Suprapubic skin (tissue), 4 donors: ENCODE results near the gene LRRC45. TPM values are rescaled to one million over a fixed set of nuclear protein-coding genes. Genes with fewer than 3 reads are reported as not detected.

Experiments
- DNase-seq, 2 donors: peaks; one replicate each; pipeline ENCODE4 v3.0.0-alpha.2; 2019; ENCODE audit warnings: low spot score in 2 of 2
- H3K27ac ChIP-seq: fragments of 200-600 bp; sonication (generic); one replicate; pipeline ENCODE4 v1.5.1; 2019
- H3K27me3 ChIP-seq: fragments of 200-600 bp; sonication (generic); one replicate; pipeline ENCODE4 v1.5.1; 2019
- H3K36me3 ChIP-seq: fragments of 200-600 bp; sonication (generic); one replicate; pipeline ENCODE4 v1.5.1; 2019
- H3K4me1 ChIP-seq: fragments of 200-600 bp; sonication (generic); one replicate; pipeline ENCODE4 v1.5.1; 2019
- H3K4me3 ChIP-seq: fragments of 200-600 bp; sonication (generic); one replicate; pipeline ENCODE4 v1.5.1; 2019; ENCODE audit warnings: mild to moderate bottlenecking
- H3K9me3 ChIP-seq: fragments of 200-600 bp; sonication (generic); one replicate; pipeline ENCODE4 v1.5.1; 2019
- EP300 ChIP-seq: sonication (generic); formaldehyde crosslinking; IDR thresholded peaks from one replicate; pipeline ENCODE4 v1.6.1; 2017; ENCODE audit warnings: antibody characterized with exemption
- POLR2A ChIP-seq, 2 donors: fragments of 450-650 bp; IDR thresholded peaks; one replicate each; pipeline ENCODE4 v1.6.1; 2017; ENCODE audit warnings: antibody characterized with exemption in 2 of 2, mild to moderate bottlenecking in 2 of 2, moderate library complexity in 2 of 2
- POLR2AphosphoS5 ChIP-seq, 3 donors: sonication (generic); formaldehyde crosslinking; IDR thresholded peaks; one replicate each; pipeline ENCODE4 v1.6.1; 2017; ENCODE audit warnings: antibody characterized with exemption in 3 of 3
- WGBS: methylation state at CpG from one replicate; pipeline ENCODE4 v1.1.5; 2018; 5-methylcytosine and 5-hydroxymethylcytosine counted together
- total RNA-seq, 4 donors: library from RNA; depleted of rRNA; stranded (reverse); fragments of >200 nt; gene quantifications; one replicate each; pipeline ENCODE4 v1.1.0, GENCODE V29; 2016
- TF ChIP-seq, protein P1 (sequence below), 2 donors: fragments of 200-600 bp in 1 of 2; fragments of 450-650 bp in 1 of 2; sonication (generic) in 1 of 2; IDR thresholded peaks; one replicate each; pipeline ENCODE4 v1.5.1; 2016 to 2019; ENCODE audit warnings: antibody characterized with exemption in 2 of 2, mild to moderate bottlenecking in 1 of 2, moderate library complexity in 1 of 2

Gene LRRC45
- total RNA-seq, 4 donors from 2014 or later = 14.1 to 18.7 (median 15.4) TPM

DNA sequence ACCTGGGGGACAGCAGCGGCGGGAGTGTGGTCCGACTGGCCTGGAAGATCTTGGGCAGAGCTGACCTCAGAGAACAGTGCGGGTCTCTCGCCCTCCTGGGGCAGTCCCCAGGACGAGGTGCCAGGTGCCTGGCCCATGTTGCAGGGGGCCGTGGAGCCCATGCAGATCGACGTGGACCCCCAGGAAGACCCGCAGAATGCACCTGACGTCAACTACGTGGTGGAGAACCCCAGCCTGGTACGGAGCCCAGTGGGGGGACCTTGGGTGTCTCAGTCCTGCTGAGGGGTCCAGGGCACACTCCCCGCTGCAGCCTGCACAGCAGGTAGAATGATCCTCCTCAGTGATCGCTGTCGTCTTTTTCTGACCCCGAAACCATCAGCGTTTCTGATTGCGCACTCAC, 30.0 kb downstream of the LRRC45 start:
- no peak for TF ChIP-seq POLR2AphosphoS5 (IDR thresholded peaks at IDR 0.05)
- TF ChIP-seq EP300 = no peak
- TF ChIP-seq POLR2A (IDR thresholded peaks at IDR 0.05) = no peak
- TF ChIP-seq, protein P1, sequence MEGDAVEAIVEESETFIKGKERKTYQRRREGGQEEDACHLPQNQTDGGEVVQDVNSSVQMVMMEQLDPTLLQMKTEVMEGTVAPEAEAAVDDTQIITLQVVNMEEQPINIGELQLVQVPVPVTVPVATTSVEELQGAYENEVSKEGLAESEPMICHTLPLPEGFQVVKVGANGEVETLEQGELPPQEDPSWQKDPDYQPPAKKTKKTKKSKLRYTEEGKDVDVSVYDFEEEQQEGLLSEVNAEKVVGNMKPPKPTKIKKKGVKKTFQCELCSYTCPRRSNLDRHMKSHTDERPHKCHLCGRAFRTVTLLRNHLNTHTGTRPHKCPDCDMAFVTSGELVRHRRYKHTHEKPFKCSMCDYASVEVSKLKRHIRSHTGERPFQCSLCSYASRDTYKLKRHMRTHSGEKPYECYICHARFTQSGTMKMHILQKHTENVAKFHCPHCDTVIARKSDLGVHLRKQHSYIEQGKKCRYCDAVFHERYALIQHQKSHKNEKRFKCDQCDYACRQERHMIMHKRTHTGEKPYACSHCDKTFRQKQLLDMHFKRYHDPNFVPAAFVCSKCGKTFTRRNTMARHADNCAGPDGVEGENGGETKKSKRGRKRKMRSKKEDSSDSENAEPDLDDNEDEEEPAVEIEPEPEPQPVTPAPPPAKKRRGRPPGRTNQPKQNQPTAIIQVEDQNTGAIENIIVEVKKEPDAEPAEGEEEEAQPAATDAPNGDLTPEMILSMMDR (IDR thresholded peaks at IDR 0.05) = no peak
- Histone ChIP-seq H3K27me3 (no peaks in the 10 kb centered on the region), H3K27ac (no peak overlapping the region), H3K9me3 (no peaks in the 10 kb centered on the region), H3K36me3 (peaks cover 62% of the 10 kb centered on the region), H3K4me3 (peak overlapping the region; percentile 85), H3K4me1 (peaks cover 42% of the 10 kb centered on the region)
- WGBS = 96% methylated on average over 11 of the region's 19 CpGs
- no peak for DNase-seq

DNA sequence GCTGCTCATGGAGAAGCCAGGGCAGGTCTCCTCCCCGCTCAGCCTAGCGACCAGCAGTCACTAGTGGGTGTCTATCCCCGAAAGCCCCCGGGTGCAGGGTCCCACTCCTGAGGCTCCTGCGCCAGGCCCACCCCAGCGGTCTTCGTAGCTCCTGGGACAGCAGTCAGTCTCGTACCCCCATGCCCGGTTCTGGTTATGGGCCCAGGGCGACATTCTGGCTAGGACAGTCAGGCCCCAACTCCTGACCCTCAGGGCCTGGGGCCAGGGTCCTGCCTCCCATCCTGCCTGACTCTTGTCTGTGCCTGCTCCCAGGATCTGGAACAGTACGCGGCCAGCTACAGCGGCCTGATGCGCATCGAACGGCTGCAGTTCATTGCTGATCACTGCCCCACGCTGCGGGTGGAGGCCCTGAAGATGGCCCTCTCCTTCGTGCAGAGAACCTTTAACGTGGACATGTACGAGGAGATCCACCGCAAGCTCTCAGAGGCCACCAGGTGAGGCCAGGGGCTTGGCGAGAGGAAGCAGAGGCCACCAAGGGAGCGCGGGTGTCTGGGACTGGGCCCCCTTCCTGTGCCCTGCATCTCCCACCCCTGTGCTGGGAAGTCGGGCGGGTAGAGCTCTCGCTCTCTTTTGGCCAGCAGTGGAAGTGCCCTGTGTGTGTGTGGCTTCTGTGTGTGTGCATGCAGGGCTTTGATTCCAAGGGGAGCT, 30.6 kb downstream of the LRRC45 start:
- Histone ChIP-seq H3K27ac (no peak overlapping the region), H3K36me3 (peaks cover 62% of the 10 kb centered on the region), H3K9me3 (no peaks in the 10 kb centered on the region), H3K4me3 (peak overlapping the region; percentile 85), H3K27me3 (no peaks in the 10 kb centered on the region), H3K4me1 (peaks cover 42% of the 10 kb centered on the region)
- no peak for DNase-seq
- TF ChIP-seq EP300 (no peak), POLR2A (IDR thresholded peaks at IDR 0.05) (no peak)
- whole genome bisulfite sequencing = 100% methylated on average over 1 of the region's 28 CpGs

GRCh38 chr17:82054351-82055022, 31.4 kb downstream of the LRRC45 start:
- TF ChIP-seq POLR2A (IDR thresholded peaks at IDR 0.05) (no peak), EP300 (no peak), POLR2AphosphoS5 (IDR thresholded peaks at IDR 0.05) (no peak)
- TF ChIP-seq, protein P1 (IDR thresholded peaks at IDR 0.05) = no peak

DNA sequence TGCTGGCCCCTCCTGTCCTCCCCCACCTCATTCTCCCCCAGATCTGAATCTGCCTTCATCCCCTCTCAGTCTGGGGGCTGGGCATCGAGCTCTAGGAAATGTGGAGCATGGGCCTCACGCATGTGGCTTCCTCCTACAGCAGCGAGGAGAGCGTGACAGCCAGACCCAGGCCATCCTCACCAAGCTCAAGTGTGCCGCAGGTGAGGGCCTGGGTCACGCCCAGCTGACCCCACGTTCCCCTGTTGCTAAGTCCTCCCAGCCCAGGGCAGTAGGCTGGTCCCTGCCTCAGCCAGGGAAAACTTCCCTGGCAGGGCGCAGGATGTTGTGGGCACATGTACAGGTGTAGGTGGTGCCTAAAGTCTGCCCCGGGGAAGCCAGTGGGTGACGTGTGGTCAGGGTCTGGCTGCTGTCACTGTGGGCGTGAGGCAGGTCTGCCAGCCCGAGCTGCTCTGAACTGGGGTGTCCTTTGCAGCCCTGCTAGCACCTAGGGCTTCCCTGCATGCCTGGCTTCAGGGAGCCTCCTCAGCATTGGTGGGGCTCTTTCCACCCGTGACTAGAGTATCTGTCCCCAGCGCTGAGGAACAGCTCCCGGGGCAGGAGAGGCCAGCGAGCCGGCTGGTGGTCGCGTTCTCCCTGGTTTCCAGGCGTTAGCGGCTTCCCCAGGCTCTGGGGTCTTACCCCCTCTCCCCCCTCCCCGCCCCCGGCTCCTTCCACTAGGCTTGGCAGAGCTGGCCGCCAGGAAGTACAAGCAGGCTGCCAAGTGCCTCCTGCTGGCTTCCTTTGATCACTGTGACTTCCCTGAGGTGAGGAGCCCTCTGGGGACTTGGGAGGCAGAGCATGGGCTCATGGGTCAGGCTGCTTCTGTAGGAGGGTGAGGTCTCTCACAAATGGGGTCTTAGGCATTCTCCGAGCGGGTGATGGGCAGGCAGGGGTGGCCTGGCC, 32.2 kb downstream of the LRRC45 start:
- WGBS = 80% methylated on average over 11 of the region's 26 CpGs
- Histone ChIP-seq H3K4me1 (peaks cover 33% of the 10 kb centered on the region), H3K27me3 (no peaks in the 10 kb centered on the region), H3K4me3 (no peak overlapping the region), H3K9me3 (no peaks in the 10 kb centered on the region), H3K36me3 (peaks cover 69% of the 10 kb centered on the region), H3K27ac (no peak overlapping the region)
- DNase-seq = no peak
- no peak for TF ChIP-seq EP300
- TF ChIP-seq, protein P1 (IDR thresholded peaks at IDR 0.05) = no peak
- no peak for TF ChIP-seq POLR2AphosphoS5 (IDR thresholded peaks at IDR 0.05)
- no peak for TF ChIP-seq POLR2A (IDR thresholded peaks at IDR 0.05)

More at GRCh38 chr17:82054351-82055022, 31.4 kb downstream of the LRRC45 start:
- Histone ChIP-seq H3K4me1 (peaks cover 41% of the 10 kb centered on the region), H3K27me3 (no peaks in the 10 kb centered on the region), H3K27ac (no peak overlapping the region), H3K9me3 (no peaks in the 10 kb centered on the region), H3K4me3 (no peak overlapping the region), H3K36me3 (peaks cover 64% of the 10 kb centered on the region)
- DNase-seq = no peak
- WGBS = 91% methylated on average over 14 of the region's 38 CpGs

DNA sequence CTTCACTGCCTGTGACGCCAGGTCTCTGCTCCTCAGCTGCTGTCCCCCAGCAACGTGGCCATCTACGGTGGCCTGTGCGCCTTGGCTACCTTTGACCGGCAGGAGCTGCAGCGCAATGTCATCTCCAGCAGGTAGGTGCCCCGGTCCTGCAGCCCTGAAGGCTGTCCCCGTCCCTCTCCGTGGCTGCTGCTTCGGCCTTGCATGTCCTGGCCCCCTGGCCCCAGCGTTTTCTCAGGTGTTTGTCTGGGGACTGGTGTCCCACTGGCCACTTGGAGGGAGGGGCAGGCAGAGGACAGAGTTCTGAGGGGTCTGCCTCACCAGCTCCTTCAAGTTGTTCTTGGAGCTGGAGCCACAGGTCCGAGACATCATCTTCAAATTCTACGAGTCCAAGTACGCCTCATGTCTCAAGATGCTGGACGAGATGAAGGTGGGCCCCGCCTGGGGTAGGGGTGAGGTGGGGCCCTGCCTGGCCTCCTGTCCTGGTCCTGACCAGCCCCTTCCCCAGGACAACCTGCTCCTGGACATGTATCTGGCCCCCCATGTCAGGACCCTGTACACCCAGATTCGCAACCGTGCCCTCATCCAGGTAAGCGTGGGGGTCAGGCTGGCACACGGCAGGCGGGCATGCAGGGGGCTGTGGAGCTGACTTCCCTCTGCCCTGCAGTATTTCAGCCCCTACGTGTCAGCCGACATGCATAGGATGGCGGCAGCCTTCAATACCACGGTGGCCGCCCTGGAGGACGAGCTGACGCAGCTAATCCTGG, 33.0 kb downstream of the LRRC45 start:
- H3K9me3 ChIP-seq = no peaks in the 10 kb centered on the region

More for the DNA sequence above, 33.0 kb downstream of the LRRC45 start:
- TF ChIP-seq, protein P1 (IDR thresholded peaks at IDR 0.05) = no peak
- TF ChIP-seq EP300 (no peak), POLR2A (IDR thresholded peaks at IDR 0.05) (no peak), POLR2AphosphoS5 (IDR thresholded peaks at IDR 0.05) (no peak)
- H3K27me3 ChIP-seq = no peaks in the 10 kb centered on the region
- 93% methylated on average over 13 of the region's 28 CpGs for WGBS
- peaks cover 24% of the 10 kb centered on the region for H3K4me1 ChIP-seq
- H3K27ac ChIP-seq = no peak overlapping the region
- peaks cover 77% of the 10 kb centered on the region for H3K36me3 ChIP-seq
- no peak overlapping the region for H3K4me3 ChIP-seq
- DNase-seq = no peak
